HG02610 (cell line): ENCODE measurements around the gene THOC5.
A peak's percentile ranks its signal among the peaks of the same experiment; 100 is the strongest.
"Not testable (repeated sequence)": the region's sequence is repeated elsewhere in the genome, so short reads cannot be mapped to it uniquely, and the experiment has no call there.

Source experiments
- ATAC-seq: cut with Tn5 transposase; IDR thresholded peaks from one replicate; pipeline ENCODE4 v1.9.1; 2021; ENCODE audit warnings: mild to moderate bottlenecking, moderate library complexity; ENCODE audit not compliant: unreplicated experiment

The THOC5 gene

GRCh38 chr22:29553351-29554224 is at the start of gene THOC5:
THOC5 (minus strand) TSS chr22:29553757; CDS start chr22:29549147, 4,610 bp downstream.
- peak; percentile 87 for ATAC-seq

DNA sequence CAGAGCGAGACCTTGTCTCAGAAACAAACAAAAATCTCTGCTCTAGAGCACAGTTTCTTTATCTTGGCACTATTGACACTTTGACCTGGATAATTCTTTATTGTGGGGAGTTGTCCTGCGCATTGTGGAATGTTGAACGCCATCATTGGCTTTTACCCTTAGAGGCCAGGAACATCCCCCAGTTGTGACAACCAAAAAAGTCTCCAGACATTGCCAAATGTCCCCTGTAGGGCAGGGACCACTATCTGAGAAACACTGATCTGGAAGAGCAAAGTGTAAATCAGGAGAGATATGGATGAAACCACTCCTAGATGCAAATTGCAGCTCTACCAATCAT is 45.1 kb upstream of the THOC5 start:
- no peak for ATAC-seq

GRCh38 chr22:29597871-29598683 is 44.5 kb upstream of the THOC5 start:
- ATAC-seq: not testable (repeated sequence)

DNA sequence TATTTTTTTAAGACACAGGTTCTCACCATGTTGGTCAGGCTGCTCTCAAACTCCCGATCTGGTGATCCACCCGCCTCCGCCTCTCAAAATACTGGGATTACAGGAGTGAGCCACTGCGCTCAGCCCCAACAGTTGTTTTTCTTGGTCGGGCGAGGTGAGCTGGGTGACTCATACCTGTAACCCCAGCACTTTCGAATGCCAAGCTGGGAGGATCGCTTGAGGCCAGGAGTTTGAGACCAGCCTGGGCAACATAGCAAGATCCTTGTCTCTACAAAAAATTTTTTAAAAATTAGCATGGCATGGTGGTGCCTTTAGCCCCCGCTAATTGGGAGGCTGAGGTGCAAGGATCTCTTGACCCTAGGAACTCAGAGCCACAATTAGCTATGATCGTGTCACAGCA is 42.9 kb upstream of the THOC5 start:
- ATAC-seq: no peak

- not testable (repeated sequence) for ATAC-seq
Measured at GRCh38 chr22:29594447-29594846, 40.9 kb upstream of the THOC5 start.

DNA sequence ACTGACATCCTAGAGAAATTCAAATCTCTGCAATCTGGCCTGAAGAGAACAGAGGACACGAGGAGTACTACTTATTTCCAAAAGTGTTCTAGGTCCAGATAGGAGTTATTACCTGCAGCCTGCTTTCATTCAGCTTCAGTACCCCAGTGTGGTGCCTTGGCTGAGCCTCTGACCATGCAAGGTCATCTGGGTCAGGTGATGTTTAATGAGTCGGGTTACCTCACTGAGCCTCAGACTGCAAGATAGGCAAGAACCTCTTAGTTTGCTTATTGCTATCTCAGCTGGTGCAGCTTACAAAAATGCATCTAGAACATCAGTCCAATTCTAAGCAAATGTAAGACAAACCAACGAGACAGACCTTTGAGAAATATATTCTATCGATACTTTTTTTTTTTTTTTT is 40.4 kb upstream of the THOC5 start:
- no peak for ATAC-seq

- ATAC-seq: no peak
Measured at GRCh38 chr22:29587938-29588699, 34.6 kb upstream of the THOC5 start.

GRCh38 chr22:29586193-29586705 is 32.7 kb upstream of the THOC5 start:
- not testable (repeated sequence) for ATAC-seq

- no peak for ATAC-seq
Measured at GRCh38 chr22:29584975-29585374, 31.4 kb upstream of the THOC5 start.

- no peak for ATAC-seq
Measured at GRCh38 chr22:29581799-29582198, 28.2 kb upstream of the THOC5 start.

DNA sequence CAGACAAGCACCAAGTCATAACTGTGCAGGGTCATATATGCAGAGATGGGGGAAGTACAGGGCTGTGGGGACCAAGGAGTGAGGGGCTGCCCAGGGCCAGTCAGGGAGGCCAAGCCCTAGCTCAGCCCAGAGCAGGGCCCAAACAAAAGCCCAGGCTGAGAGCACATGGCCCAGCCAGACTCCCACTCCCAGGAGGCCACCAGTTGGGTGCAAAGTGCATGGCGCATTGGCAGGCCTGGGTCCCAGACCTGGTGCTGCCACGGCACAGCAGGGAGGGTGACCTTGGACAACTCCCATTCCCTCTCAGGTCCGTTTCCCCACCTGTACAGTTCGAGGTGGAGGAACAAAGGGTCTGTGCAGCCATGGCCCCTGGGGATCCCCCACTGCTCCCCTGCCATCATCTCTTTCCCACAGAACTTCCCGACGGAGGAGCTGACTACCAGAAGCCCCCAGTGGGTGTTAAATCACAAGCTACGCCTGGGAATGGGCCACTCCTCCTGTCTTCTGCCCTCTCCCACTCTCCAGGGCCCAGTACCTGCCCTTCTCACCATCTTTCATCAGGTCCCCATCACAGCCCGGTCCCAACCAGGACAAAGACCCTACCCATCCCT is 26.7 kb upstream of the THOC5 start:
- ATAC-seq: peak; percentile 27

DNA sequence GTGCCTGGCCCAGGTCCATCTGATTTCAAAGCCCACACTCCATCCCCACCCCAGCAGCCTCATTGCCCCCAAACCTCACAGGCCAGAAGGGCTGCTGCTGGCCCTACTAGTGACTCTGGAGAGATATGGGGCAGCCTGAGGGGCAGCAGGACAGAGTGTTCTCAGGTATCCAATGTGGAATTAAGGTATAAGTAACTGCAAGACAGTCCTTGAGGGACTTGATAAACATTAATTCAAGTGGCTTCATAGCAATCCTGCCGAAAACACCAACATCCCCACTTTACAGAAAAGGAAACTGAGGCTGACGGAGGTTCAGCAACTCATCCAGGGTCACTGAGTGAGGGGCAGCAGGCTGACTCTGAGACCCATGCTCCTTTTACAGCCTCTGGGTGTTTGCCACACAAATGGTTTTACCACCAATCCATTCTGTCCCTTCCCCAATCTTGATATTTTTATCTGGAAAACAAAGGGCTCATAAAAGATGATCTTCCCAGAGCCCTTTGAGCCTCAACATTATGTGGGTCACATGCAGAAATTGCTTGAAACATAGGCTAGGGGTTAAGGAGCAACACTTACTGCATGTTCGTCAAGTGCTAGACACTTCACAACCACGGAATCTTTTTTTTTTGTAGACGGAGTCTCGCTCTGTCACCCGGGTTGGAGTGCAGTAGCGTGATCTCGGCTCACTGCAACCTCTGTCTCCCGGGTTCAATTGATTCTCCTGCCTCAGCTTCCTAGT is 25.1 kb upstream of the THOC5 start:
- ATAC-seq: no peak

- ATAC-seq: no peak
Measured at GRCh38 chr22:29574762-29575450, 21.3 kb upstream of the THOC5 start.

- no peak for ATAC-seq
Measured at GRCh38 chr22:29570912-29571549, 17.5 kb upstream of the THOC5 start.

DNA sequence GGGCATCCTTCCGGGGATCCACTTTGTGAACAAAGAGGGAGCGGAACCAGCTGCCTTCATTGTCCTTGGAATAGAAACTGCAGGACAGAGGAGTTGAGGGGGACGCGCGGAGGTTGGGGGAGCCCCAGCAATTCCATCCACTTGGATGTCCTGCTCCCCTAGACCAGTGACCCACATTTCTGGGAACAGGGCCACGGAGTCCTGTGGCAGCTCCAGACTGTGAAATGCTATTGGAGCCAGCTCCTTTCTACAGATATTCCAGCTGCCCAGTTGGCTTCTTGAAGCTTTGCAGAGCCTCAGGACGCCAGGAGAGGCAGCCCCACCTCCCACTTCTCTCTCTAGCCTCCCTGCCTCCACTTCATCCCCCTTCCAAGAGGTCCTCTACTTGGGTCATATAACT is 16.9 kb upstream of the THOC5 start:
- no peak for ATAC-seq

DNA sequence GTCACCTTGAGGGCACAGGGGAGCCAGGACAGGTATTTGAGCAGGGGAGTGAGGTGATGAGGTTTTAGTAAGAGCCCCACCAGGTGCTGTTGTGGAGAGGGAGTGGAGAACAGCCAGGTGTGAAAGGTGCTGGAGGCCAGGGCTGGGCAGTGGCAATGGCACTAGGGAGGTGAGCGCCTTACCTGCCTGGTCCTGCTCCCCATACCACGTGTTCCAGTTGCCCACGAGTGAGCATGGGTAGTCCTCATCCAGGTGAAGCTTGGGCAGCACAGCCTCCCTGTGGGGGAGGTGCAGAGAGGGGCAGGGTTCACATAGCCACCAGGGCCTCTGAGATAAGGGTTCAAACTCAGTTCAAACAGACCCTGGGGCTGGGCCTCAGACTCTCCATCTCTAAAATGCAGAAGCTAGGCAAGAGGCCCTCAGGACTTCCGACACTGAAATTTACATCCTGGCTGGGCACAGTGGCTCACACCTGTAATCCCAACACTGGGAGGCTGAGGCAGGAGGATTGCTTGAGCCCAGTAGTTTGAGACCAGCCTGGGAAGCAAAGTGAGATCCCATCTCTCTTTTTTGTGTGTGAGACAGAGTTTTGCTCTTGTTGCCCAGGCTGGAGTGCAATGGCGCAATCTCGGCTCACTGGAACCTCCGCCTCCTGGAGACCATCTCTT is 15.6 kb upstream of the THOC5 start:
- ATAC-seq: no peak

GRCh38 chr22:29567338-29567737 is 13.8 kb upstream of the THOC5 start:
- no peak for ATAC-seq

GRCh38 chr22:29566513-29566912 is 13.0 kb upstream of the THOC5 start:
- ATAC-seq: not testable (repeated sequence)
